HCT116 (cell line): ENCODE data around the gene NEK6. TPM values are rescaled to one million over a fixed set of nuclear protein-coding genes. Genes with fewer than 3 reads are reported as not detected.

ENCODE experiments used
- ATAC-seq: fragments of 200-7000 bp; cut with Tn5 transposase; 2 replicates; pipeline ENCODE4 v1.9.1; 2020; ENCODE audit warnings: mild to moderate bottlenecking, moderate library complexity
- BruUV-seq: library from RNA; stranded (reverse); fragments of 400-500 nt; replicated peaks from 2 replicates; lab custom pipeline; 2021; lab: Mats Ljungman, UMichigan
- CTCF ChIA-PET: fragments of 300-600 bp; sonication (Branson Sonifier 250); formaldehyde crosslinking; loops from one replicate; lab custom pipeline; 2021; ENCODE audit warnings: antibody characterized with exemption; lab: Charles Lee
- POLR2A ChIA-PET: fragments of 300-600, 350-600 bp; sonication (Branson Sonifier 250); formaldehyde crosslinking; loops from one replicate; lab custom pipeline; 2021; ENCODE audit warnings: antibody characterized with exemption; lab: Charles Lee
- RAD21 ChIA-PET, 2 experiments: fragments of 300-600 bp; sonication (Branson Sonifier 250); formaldehyde crosslinking; loops; one replicate each; lab custom pipeline; 2023; ENCODE audit warnings: low total read pairs in 2 of 2; ENCODE audit not compliant: uncharacterized antibody in 2 of 2, unreplicated experiment in 2 of 2, low non-redundant PET in 1 of 2; lab: Charles Lee
- DNase-seq: peaks from one replicate; pipeline ENCODE4 v3.0.0-alpha.2; 2010; ENCODE audit warnings: low read depth, low spot score
- H2AFZ ChIP-seq: fragments of 200-600 bp; shearing (Covaris generic), sonication (generic); 2 replicates; pipeline ENCODE4 v1.6.1; 2017; ENCODE audit warnings: low read depth, mixed run types, mixed read lengths, antibody characterized with exemption, low read length; ENCODE audit not compliant: poor library complexity, severe bottlenecking
- H3K27ac ChIP-seq: 2 replicates; pipeline ENCODE4 v1.5.1; 2012; ENCODE audit warnings: low read depth, low read length
- H3K27me3 ChIP-seq: fragments of 200-600 bp; sonication (generic); 2 replicates; pipeline ENCODE4 v1.6.1; 2016; ENCODE audit warnings: mixed run types, low read length, mixed read lengths; ENCODE audit not compliant: insufficient read depth
- H3K36me3 ChIP-seq, 2 experiments: fragments of 200-500 bp in 1 of 2; fragments of 200-600 bp in 1 of 2; sonication (Bioruptor generic) in 1 of 2; sonication (generic) in 1 of 2; 2 replicates each; pipeline versions ENCODE4 v1.5.1 to v1.6.1; 2014 to 2016; ENCODE audit warnings: low read length in 2 of 2, inconsistent platforms in 1 of 2, mixed read lengths in 1 of 2, mixed run types in 1 of 2; ENCODE audit not compliant: insufficient read depth in 2 of 2, control insufficient read depth in 1 of 2
- H3K4me1 ChIP-seq, 2 experiments: fragments of 200-600 bp in 1 of 2; sonication (generic) in 1 of 2; 2 replicates each; pipeline versions ENCODE4 v1.5.1 to v1.6.1; 2012 to 2017; ENCODE audit warnings: low read length in 2 of 2, inconsistent platforms in 1 of 2, mild to moderate bottlenecking in 1 of 2, mixed read lengths in 1 of 2, mixed run types in 1 of 2, moderate library complexity in 1 of 2; ENCODE audit not compliant: insufficient read depth in 2 of 2, control insufficient read depth in 1 of 2
- H3K4me2 ChIP-seq: fragments of 200-600 bp; sonication (generic); 2 replicates; pipeline ENCODE4 v1.6.1; 2017; ENCODE audit warnings: mixed run types, low read length, mixed read lengths
- H3K4me3 ChIP-seq, 2 experiments: fragments of 200-600 bp in 1 of 2; sonication (generic) in 1 of 2; replicated peaks in 1 of 2; 2 replicates each; pipeline ENCODE4 v1.5.1; 2011 to 2016; ENCODE audit warnings: low read length in 2 of 2, control low read depth in 1 of 2, low read depth in 1 of 2, mild to moderate bottlenecking in 1 of 2, mixed read lengths in 1 of 2, mixed run types in 1 of 2
- H3K79me2 ChIP-seq: fragments of 200-600 bp; sonication (generic); 2 replicates; pipeline ENCODE4 v1.6.1; 2017; ENCODE audit warnings: mild to moderate bottlenecking, mixed run types, low read length, moderate library complexity, mixed read lengths; ENCODE audit not compliant: insufficient read depth
- H3K9ac ChIP-seq: fragments of 200-600 bp; sonication (generic); 2 replicates; pipeline ENCODE4 v1.6.1; 2016; ENCODE audit warnings: low read length, mixed read lengths
- H3K9me2 ChIP-seq: fragments of 200-600 bp; sonication (generic), shearing (Covaris generic); 2 replicates; pipeline ENCODE4 v1.6.1; 2017; ENCODE audit warnings: mixed run types, mild to moderate bottlenecking, moderate library complexity; ENCODE audit not compliant: insufficient read depth
- H3K9me3 ChIP-seq, 2 experiments: fragments of 200-500 bp in 1 of 2; fragments of 200-600 bp in 1 of 2; sonication (Bioruptor generic) in 1 of 2; sonication (generic) in 1 of 2; 2 replicates each; pipeline ENCODE4 v1.6.1; 2014 to 2017; ENCODE audit warnings: low read length in 2 of 2, mixed read lengths in 2 of 2, inconsistent platforms in 1 of 2, low read depth in 1 of 2, mild to moderate bottlenecking in 1 of 2, mixed run types in 1 of 2, moderate library complexity in 1 of 2; ENCODE audit not compliant: control insufficient read depth in 1 of 2, insufficient read depth in 1 of 2
- H4K20me1 ChIP-seq: fragments of 200-600 bp; sonication (generic), shearing (Covaris generic); 2 replicates; pipeline ENCODE4 v1.6.1; 2017; ENCODE audit warnings: mixed run types, mild to moderate bottlenecking, moderate library complexity; ENCODE audit not compliant: insufficient read depth
- CEBPB ChIP-seq: IDR thresholded peaks from 2 replicates; pipeline ENCODE4 v1.6.1; 2012; ENCODE audit warnings: low read depth
- EGR1 ChIP-seq: IDR thresholded peaks from 2 replicates; pipeline ENCODE4 v1.6.1; 2012; ENCODE audit warnings: low read depth
- ELF1 ChIP-seq: IDR thresholded peaks from 2 replicates; pipeline ENCODE4 v1.6.1; 2012; ENCODE audit warnings: low read depth, borderline replicate concordance
- EZH2 ChIP-seq: fragments of 200-600 bp; sonication (generic); IDR thresholded peaks from 2 replicates; pipeline ENCODE4 v1.6.1; 2017; ENCODE audit warnings: antibody characterized with exemption, mixed run types
- FOSL1 ChIP-seq: IDR thresholded peaks from 2 replicates; pipeline ENCODE4 v1.6.1; 2012; ENCODE audit warnings: low read depth
- JUND ChIP-seq: IDR thresholded peaks from 2 replicates; pipeline ENCODE4 v1.6.1; 2012
- MAX ChIP-seq: IDR thresholded peaks from 2 replicates; pipeline ENCODE4 v1.6.1; 2012
- POLR2AphosphoS5 ChIP-seq: IDR thresholded peaks from 2 replicates; pipeline ENCODE4 v1.6.1; 2011; ENCODE audit warnings: mild to moderate bottlenecking, low read depth, low read length, moderate library complexity
- SP1 ChIP-seq: IDR thresholded peaks from 2 replicates; pipeline ENCODE4 v1.6.1; 2012; ENCODE audit warnings: low read depth
- SRF ChIP-seq: IDR thresholded peaks from 2 replicates; pipeline ENCODE4 v1.6.1; 2012; ENCODE audit warnings: low read depth
- TCF7L2 ChIP-seq: IDR thresholded peaks from 2 replicates; pipeline ENCODE4 v1.7.0; 2011; ENCODE audit warnings: borderline replicate concordance, inconsistent platforms; ENCODE audit not compliant: insufficient read depth, insufficient read length; ENCODE audit errors: extremely low read depth
- ZBTB33 ChIP-seq: IDR thresholded peaks from 2 replicates; pipeline ENCODE4 v1.6.1; 2011; ENCODE audit warnings: mild to moderate bottlenecking, low read length, moderate library complexity; ENCODE audit not compliant: insufficient replicate concordance; ENCODE audit errors: extremely low read depth
- ZFX ChIP-seq: fragments of 450-650 bp; IDR thresholded peaks from 2 replicates; pipeline ENCODE4 v1.6.1; 2017
- ZNF274 ChIP-seq: fragments of 200-500 bp; sonication (Bioruptor generic); IDR thresholded peaks from 2 replicates; pipeline ENCODE4 v1.6.1; 2014; ENCODE audit warnings: mild to moderate bottlenecking, low read depth, low read length, inconsistent platforms
- intact Hi-C: fragments of 100-400 bp; cut with micrococcal nuclease; formaldehyde crosslinking; loops from 2 replicates; pipeline ENCODE4 v1.10.0; 2022
- total RNA-seq: library from RNA; stranded (reverse); gene quantifications from one replicate; pipeline ENCODE4 v1.2.1, GENCODE V29; 2021; ENCODE audit not compliant: unreplicated experiment
- TF ChIP-seq, protein P1 (sequence below): IDR thresholded peaks from 2 replicates; pipeline ENCODE4 v1.6.1; 2012

NEK6 gene
- total RNA-seq, 1 experiment from 2014 or later, result 40.8 TPM

- no peaks in the 10 kb centered on the region for H4K20me1 ChIP-seq
- no peak overlapping the region for H3K9ac ChIP-seq
- H3K4me2 ChIP-seq, result peak overlapping the region; percentile 54
- no peaks in the 10 kb centered on the region for H3K36me3 ChIP-seq
- no peaks in the 10 kb centered on the region for H3K9me2 ChIP-seq
- no peaks in the 10 kb centered on the region for H3K9me3 ChIP-seq
- no TSS peak for BruUV-seq
- intact Hi-C loops, result no loop called here
- peaks cover 67% of the 10 kb centered on the region for H3K79me2 ChIP-seq
- ChIA-PET CTCF (no interaction called here), POLR2A (interaction anchor here (0.9 kb wide), 1 partner anchor 12 kb away, joined by 3 read pairs; no protein-coding TSS in a partner anchor)
- no peaks in the 10 kb centered on the region for H3K27me3 ChIP-seq
- no peak overlapping the region for H2AFZ ChIP-seq
- ATAC-seq (no peak), DNase-seq (no peak)
- no peak overlapping the region for H3K27ac ChIP-seq
- no peak overlapping the region for H3K4me3 ChIP-seq
- TF ChIP-seq ZBTB33, result no peak
- no peak for TF ChIP-seq MAX
- TF ChIP-seq, all 23 proteins: peak for 0
- RAD21 ChIA-PET, result no interaction called here
- peaks cover 21 to 40% of the 10 kb centered on the region in 2 experiments for H3K4me1 ChIP-seq
Observed at GRCh38 chr9:124285490-124285889, 27.7 kb downstream of the NEK6 start.

- TF ChIP-seq TCF7L2 (no peak), ZFX (no peak), JUND (no peak), MAX (no peak), POLR2AphosphoS5 (no peak), EZH2 (no peak), CEBPB (no peak), FOSL1 (no peak), ELF1 (no peak), SRF (no peak), EGR1 (no peak), ZNF274 (no peak), SP1 (no peak)
- TF ChIP-seq, protein P1, sequence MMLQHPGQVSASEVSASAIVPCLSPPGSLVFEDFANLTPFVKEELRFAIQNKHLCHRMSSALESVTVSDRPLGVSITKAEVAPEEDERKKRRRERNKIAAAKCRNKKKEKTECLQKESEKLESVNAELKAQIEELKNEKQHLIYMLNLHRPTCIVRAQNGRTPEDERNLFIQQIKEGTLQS, result no peak
- DNase-seq (no peak), ATAC-seq (peak; percentile 21; the same call in 1 of the 2 replicates)
- peaks cover 63% of the 10 kb centered on the region for H3K79me2 ChIP-seq
- no TSS peak for BruUV-seq
- intact Hi-C loops, result no loop called here
- H3K9me3 ChIP-seq, result no peaks in the 10 kb centered on the region
- H4K20me1 ChIP-seq, result no peaks in the 10 kb centered on the region
- RAD21 ChIA-PET, result interaction anchor here in 1 of 2 experiments (0.7 kb wide), 1 partner anchor 28 kb away, joined by 8 read pairs; the partner anchor contains the start of gene NEK6
- CTCF ChIA-PET, result no interaction called here
- H3K4me3 ChIP-seq, result no peak overlapping the region
- H3K9me2 ChIP-seq, result no peaks in the 10 kb centered on the region
- no peaks in the 10 kb centered on the region for H3K36me3 ChIP-seq
- 0 out of 2 replicates have a peak overlapping the region, but pooled peaks have one; percentile 22 for H3K9ac ChIP-seq
- peak overlapping the region; percentile 54 for H3K4me2 ChIP-seq
- H3K27ac ChIP-seq, result no peak overlapping the region
- H3K27me3 ChIP-seq, result no peaks in the 10 kb centered on the region
- H2AFZ ChIP-seq, result no peak overlapping the region
- POLR2A ChIA-PET, result interaction anchor here (0.9 kb wide), 1 partner anchor 11 kb away, joined by 3 read pairs; no protein-coding TSS in a partner anchor
- H3K4me1 ChIP-seq, result peaks cover 18 to 42% of the 10 kb centered on the region in 2 experiments
Observed at GRCh38 chr9:124285903-124286291, 28.1 kb downstream of the NEK6 start.
